Dendritic cell treated with granulocyte-macrophage colony-stimulating factor and Interleukin-4, amounts not matched to agents 40 ng/mL and 50 ng/mL, for 4 days (primary cell): ENCODE data around the gene HS3ST2.
A peak's percentile ranks its signal among the peaks of the same experiment; 100 is the strongest.
"Not testable (repeated sequence)": the region's sequence is repeated elsewhere in the genome, so short reads cannot be mapped to it uniquely, and the experiment has no call there.

Source experiments
- H3K27ac Mint-ChIP-seq: one replicate; pipeline ENCODE4 v1.8.0; 2022; ENCODE audit warnings: mild to moderate bottlenecking, mixed read lengths
- H3K27me3 Mint-ChIP-seq: one replicate; pipeline ENCODE4 v1.8.0; 2022; ENCODE audit warnings: mild to moderate bottlenecking, mixed read lengths
- H3K36me3 Mint-ChIP-seq: one replicate; pipeline ENCODE4 v1.8.0; 2022; ENCODE audit warnings: low read depth, mixed read lengths
- H3K4me1 Mint-ChIP-seq: one replicate; pipeline ENCODE4 v1.8.0; 2022; ENCODE audit warnings: low read depth, mixed read lengths
- H3K4me3 Mint-ChIP-seq: one replicate; pipeline ENCODE4 v1.8.0; 2022; ENCODE audit warnings: mild to moderate bottlenecking, moderate library complexity, mixed read lengths
- H3K9me3 Mint-ChIP-seq: one replicate; pipeline ENCODE4 v1.8.0; 2022; ENCODE audit warnings: mixed read lengths
- intact Hi-C: fragments of 100-400 bp; cut with micrococcal nuclease; formaldehyde crosslinking; loops from one replicate; pipeline ENCODE4 v1.15.0; 2022

Gene HS3ST2

GRCh38 chr16:22789281-22789945 is 24.5 kb upstream of the HS3ST2 start:
- peaks cover 25% of the 10 kb centered on the region for H3K9me3 Mint-ChIP-seq
- no peak overlapping the region for H3K4me3 Mint-ChIP-seq
- intact Hi-C loops: no loop called here
- peaks cover 2% of the 10 kb centered on the region for H3K27me3 Mint-ChIP-seq
- H3K27ac Mint-ChIP-seq: no peak overlapping the region
- H3K36me3 Mint-ChIP-seq: no peaks in the 10 kb centered on the region
- peaks cover 28% of the 10 kb centered on the region for H3K4me1 Mint-ChIP-seq

- no peaks in the 10 kb centered on the region for H3K36me3 Mint-ChIP-seq
- H3K9me3 Mint-ChIP-seq: peaks cover 24% of the 10 kb centered on the region
- H3K27ac Mint-ChIP-seq: no peak overlapping the region
- no peak overlapping the region for H3K4me3 Mint-ChIP-seq
- H3K27me3 Mint-ChIP-seq: peaks cover 24% of the 10 kb centered on the region
- no peaks in the 10 kb centered on the region for H3K4me1 Mint-ChIP-seq
- intact Hi-C loops: no loop called here
Measured at GRCh38 chr16:22797551-22797950, 16.4 kb upstream of the HS3ST2 start.

GRCh38 chr16:22799113-22799512 is 14.8 kb upstream of the HS3ST2 start:
- H3K4me3 Mint-ChIP-seq: no peak overlapping the region
- intact Hi-C loops: no loop called here
- H3K4me1 Mint-ChIP-seq: no peaks in the 10 kb centered on the region
- no peaks in the 10 kb centered on the region for H3K36me3 Mint-ChIP-seq
- peaks cover 15% of the 10 kb centered on the region for H3K9me3 Mint-ChIP-seq
- no peak overlapping the region for H3K27ac Mint-ChIP-seq
- peaks cover 33% of the 10 kb centered on the region for H3K27me3 Mint-ChIP-seq

- H3K27ac Mint-ChIP-seq: no peak overlapping the region
- intact Hi-C loops: no loop called here
- H3K4me3 Mint-ChIP-seq: no peak overlapping the region
- no peaks in the 10 kb centered on the region for H3K9me3 Mint-ChIP-seq
- no peaks in the 10 kb centered on the region for H3K4me1 Mint-ChIP-seq
- H3K27me3 Mint-ChIP-seq: peaks cover 26% of the 10 kb centered on the region
- H3K36me3 Mint-ChIP-seq: no peaks in the 10 kb centered on the region
Measured at GRCh38 chr16:22804893-22805292, 9.1 kb upstream of the HS3ST2 start.

GRCh38 chr16:22805326-22805725 is 8.6 kb upstream of the HS3ST2 start:
- Mint-ChIP-seq H3K4me1 (no peaks in the 10 kb centered on the region), H3K36me3 (no peaks in the 10 kb centered on the region), H3K27me3 (peaks cover 26% of the 10 kb centered on the region), H3K27ac (no peak overlapping the region), H3K4me3 (no peak overlapping the region), H3K9me3 (no peaks in the 10 kb centered on the region)
- intact Hi-C loops: no loop called here

GRCh38 chr16:22806811-22807210 is 7.2 kb upstream of the HS3ST2 start:
- Mint-ChIP-seq H3K36me3 (no peaks in the 10 kb centered on the region), H3K4me1 (no peaks in the 10 kb centered on the region), H3K9me3 (no peaks in the 10 kb centered on the region), H3K27ac (no peak overlapping the region), H3K4me3 (no peak overlapping the region), H3K27me3 (peaks cover 27% of the 10 kb centered on the region)
- intact Hi-C loops: no loop called here

- H3K4me3 Mint-ChIP-seq: no peak overlapping the region
- H3K27ac Mint-ChIP-seq: no peak overlapping the region
- H3K9me3 Mint-ChIP-seq: no peaks in the 10 kb centered on the region
- peaks cover 45% of the 10 kb centered on the region for H3K27me3 Mint-ChIP-seq
- H3K4me1 Mint-ChIP-seq: peaks cover 11% of the 10 kb centered on the region
- no peaks in the 10 kb centered on the region for H3K36me3 Mint-ChIP-seq
- intact Hi-C loops: no loop called here
Measured at GRCh38 chr16:22810226-22810625, 3.7 kb upstream of the HS3ST2 start.

- Mint-ChIP-seq H3K27me3 (peaks cover 68% of the 10 kb centered on the region), H3K27ac (no peak overlapping the region), H3K4me3 (peak overlapping the region; percentile 73), H3K4me1 (peaks cover 11% of the 10 kb centered on the region), H3K36me3 (no peaks in the 10 kb centered on the region), H3K9me3 (no peaks in the 10 kb centered on the region)
- intact Hi-C loops: no loop called here
Measured at GRCh38 chr16:22813223-22813947, 577 bp upstream of the HS3ST2 start.

- Mint-ChIP-seq H3K4me3 (peak overlapping the region; percentile 73), H3K9me3 (peaks cover 6% of the 10 kb centered on the region), H3K36me3 (no peaks in the 10 kb centered on the region), H3K27ac (no peak overlapping the region), H3K27me3 (peaks cover 60% of the 10 kb centered on the region), H3K4me1 (peaks cover 11% of the 10 kb centered on the region)
- intact Hi-C loops: no loop called here
Measured at GRCh38 chr16:22814711-22815105, 746 bp downstream of the HS3ST2 start.

GRCh38 chr16:22815863-22816262 is 1.9 kb downstream of the HS3ST2 start:
- Mint-ChIP-seq H3K4me1 (peaks cover 11% of the 10 kb centered on the region), H3K27ac (no peak overlapping the region), H3K27me3 (peaks cover 60% of the 10 kb centered on the region), H3K9me3 (peaks cover 6% of the 10 kb centered on the region), H3K36me3 (no peaks in the 10 kb centered on the region), H3K4me3 (peak overlapping the region; percentile 44)
- intact Hi-C loops: no loop called here

- H3K27me3 Mint-ChIP-seq: peaks cover 57% of the 10 kb centered on the region
- intact Hi-C loops: no loop called here
- peaks cover 11% of the 10 kb centered on the region for H3K4me1 Mint-ChIP-seq
- H3K36me3 Mint-ChIP-seq: no peaks in the 10 kb centered on the region
- H3K9me3 Mint-ChIP-seq: peaks cover 6% of the 10 kb centered on the region
- H3K4me3 Mint-ChIP-seq: peak overlapping the region; percentile 44
- no peak overlapping the region for H3K27ac Mint-ChIP-seq
Measured at GRCh38 chr16:22816475-22816874, 2.5 kb downstream of the HS3ST2 start.

GRCh38 chr16:22818736-22819135 is 4.8 kb downstream of the HS3ST2 start:
- intact Hi-C loops, H3K4me1 Mint-ChIP-seq, H3K36me3 Mint-ChIP-seq, H3K4me3 Mint-ChIP-seq, H3K9me3 Mint-ChIP-seq, H3K27ac Mint-ChIP-seq: not testable (repeated sequence)
- peaks cover 39% of the 10 kb centered on the region for H3K27me3 Mint-ChIP-seq

- intact Hi-C loops: no loop called here
- no peaks in the 10 kb centered on the region for H3K36me3 Mint-ChIP-seq
- no peaks in the 10 kb centered on the region for H3K4me1 Mint-ChIP-seq
- peaks cover 28% of the 10 kb centered on the region for H3K27me3 Mint-ChIP-seq
- no peaks in the 10 kb centered on the region for H3K9me3 Mint-ChIP-seq
- no peak overlapping the region for H3K27ac Mint-ChIP-seq
- H3K4me3 Mint-ChIP-seq: no peak overlapping the region
Measured at GRCh38 chr16:22838681-22839080, 24.7 kb downstream of the HS3ST2 start.

GRCh38 chr16:22842031-22842430 is 28.1 kb downstream of the HS3ST2 start:
- H3K36me3 Mint-ChIP-seq, H3K9me3 Mint-ChIP-seq, H3K27ac Mint-ChIP-seq, H3K4me3 Mint-ChIP-seq, intact Hi-C loops, H3K4me1 Mint-ChIP-seq: not testable (repeated sequence)
- peaks cover 24% of the 10 kb centered on the region for H3K27me3 Mint-ChIP-seq

GRCh38 chr16:22843122-22843521 is 29.2 kb downstream of the HS3ST2 start:
- no peaks in the 10 kb centered on the region for H3K9me3 Mint-ChIP-seq
- no peak overlapping the region for H3K27ac Mint-ChIP-seq
- intact Hi-C loops: no loop called here
- H3K4me1 Mint-ChIP-seq: no peaks in the 10 kb centered on the region
- H3K27me3 Mint-ChIP-seq: peaks cover 23% of the 10 kb centered on the region
- H3K4me3 Mint-ChIP-seq: no peak overlapping the region
- H3K36me3 Mint-ChIP-seq: no peaks in the 10 kb centered on the region
